Measurements from ENCODE around the gene CEMIP. TPM values are rescaled to one million over a fixed set of nuclear protein-coding genes. Genes with fewer than 3 reads are reported as not detected.

The CEMIP gene
- total RNA-seq, 1 experiment from 2014 or later, result 3.5 TPM

- H3K4me2 ChIP-seq (ENCODE audit: low read length), result no peak overlapping the region
- no peaks in the 10 kb centered on the region for H3K9me2 ChIP-seq (ENCODE audit: insufficient read depth)
- H3K9ac ChIP-seq (ENCODE audit: low read length), result no peak overlapping the region
- no peak overlapping the region for H2AFZ ChIP-seq (ENCODE audit: low read depth, low read length, poor library complexity, severe bottlenecking)
- no peak overlapping the region for H3K4me3 ChIP-seq (replicated peaks in 1 of 2; ENCODE audit: low read depth in 1 of 2, low read length in 2 of 2)
- RAD21 ChIA-PET (ENCODE audit: low non-redundant PET in 1 of 2, low total read pairs in 2 of 2, uncharacterized antibody in 2 of 2, unreplicated experiment in 2 of 2), result no interaction called here
- DNase-seq (ENCODE audit: low read depth, low spot score) (no peak), ATAC-seq (no peak)
- H3K27ac ChIP-seq (ENCODE audit: low read depth, low read length), result no peak overlapping the region
- H3K4me1 ChIP-seq (ENCODE audit: control insufficient read depth in 1 of 2, insufficient read depth in 2 of 2, low read length in 2 of 2), result peaks cover 3 to 8% of the 10 kb centered on the region in 2 experiments; a peak in 3 of 4 replicates
- TF ChIP-seq ELF1 (IDR thresholded peaks at IDR 0.05; ENCODE audit: borderline replicate concordance, low read depth), result no peak
- TF ChIP-seq RAD21 (IDR thresholded peaks at IDR 0.05; ENCODE audit: low read depth), result no peak
- TF ChIP-seq CEBPB (IDR thresholded peaks at IDR 0.05; ENCODE audit: low read depth), result no peak
- TF ChIP-seq EZH2 (IDR thresholded peaks at IDR 0.05), result no peak
- TF ChIP-seq SRF (IDR thresholded peaks at IDR 0.05; ENCODE audit: low read depth), result no peak
- TF ChIP-seq, protein P1, sequence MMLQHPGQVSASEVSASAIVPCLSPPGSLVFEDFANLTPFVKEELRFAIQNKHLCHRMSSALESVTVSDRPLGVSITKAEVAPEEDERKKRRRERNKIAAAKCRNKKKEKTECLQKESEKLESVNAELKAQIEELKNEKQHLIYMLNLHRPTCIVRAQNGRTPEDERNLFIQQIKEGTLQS (IDR thresholded peaks at IDR 0.05), result no peak
- no peak for TF ChIP-seq SIN3A (IDR thresholded peaks at IDR 0.05; ENCODE audit: low read depth)
- no peak for TF ChIP-seq SP1 (IDR thresholded peaks at IDR 0.05; ENCODE audit: low read depth)
- no peak for TF ChIP-seq EZH2phosphoT487 (IDR thresholded peaks at IDR 0.05; ENCODE audit: borderline replicate concordance)
- TF ChIP-seq ZBTB33 (IDR thresholded peaks at IDR 0.05; ENCODE audit: extremely low read depth, insufficient replicate concordance, low read length), result no peak
- TF ChIP-seq FOSL1 (IDR thresholded peaks at IDR 0.05; ENCODE audit: low read depth), result no peak
- no peak for TF ChIP-seq ZNF274 (IDR thresholded peaks at IDR 0.05; ENCODE audit: low read depth, low read length)
- no peak for TF ChIP-seq YY1 (IDR thresholded peaks at IDR 0.05; ENCODE audit: extremely low read depth, insufficient replicate concordance, low read depth, low read length)
- no peak for TF ChIP-seq JUND (IDR thresholded peaks at IDR 0.05)
- no peak for TF ChIP-seq EGR1 (IDR thresholded peaks at IDR 0.05; ENCODE audit: low read depth)
- TF ChIP-seq CBX3 (IDR thresholded peaks at IDR 0.05; ENCODE audit: low read depth), result no peak
- no peak for TF ChIP-seq POLR2A (IDR thresholded peaks at IDR 0.05; ENCODE audit: borderline replicate concordance, extremely low read depth, insufficient read depth, insufficient read length)
- no peak for TF ChIP-seq REST (IDR thresholded peaks at IDR 0.05; ENCODE audit: low read depth)
- TF ChIP-seq TCF7L2 (IDR thresholded peaks at IDR 0.05; ENCODE audit: borderline replicate concordance, extremely low read depth, insufficient read depth, insufficient read length), result no peak
- TF ChIP-seq, protein P2, sequence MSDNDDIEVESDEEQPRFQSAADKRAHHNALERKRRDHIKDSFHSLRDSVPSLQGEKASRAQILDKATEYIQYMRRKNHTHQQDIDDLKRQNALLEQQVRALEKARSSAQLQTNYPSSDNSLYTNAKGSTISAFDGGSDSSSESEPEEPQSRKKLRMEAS (IDR thresholded peaks at IDR 0.05), result no peak
- no peaks in the 10 kb centered on the region for H3K36me3 ChIP-seq (ENCODE audit: control insufficient read depth in 1 of 2, insufficient read depth in 2 of 2, low read length in 2 of 2)
- BruUV-seq (replicated peaks), result no TSS peak
- H3K9me3 ChIP-seq (ENCODE audit: control insufficient read depth in 1 of 2, insufficient read depth in 1 of 2, low read depth in 1 of 2, low read length in 2 of 2), result no peaks in the 10 kb centered on the region
- H4K20me1 ChIP-seq (ENCODE audit: insufficient read depth), result no peaks in the 10 kb centered on the region
- no peaks in the 10 kb centered on the region for H3K27me3 ChIP-seq (ENCODE audit: insufficient read depth, low read length)
- intact Hi-C loops (cut with micrococcal nuclease), result no loop called here
- H3K79me2 ChIP-seq (ENCODE audit: insufficient read depth, low read length), result no peaks in the 10 kb centered on the region
- CTCF ChIA-PET, result no interaction called here
- POLR2A ChIA-PET, result no interaction called here
Measured at GRCh38 chr15:80832686-80833085, 53.5 kb downstream of the CEMIP start.

Measured in HCT116 (cell line).